OCI-LY7 (cell line): Measurements from ENCODE around the gene SEMA3E. TPM values are rescaled to one million over a fixed set of nuclear protein-coding genes. Genes with fewer than 3 reads are reported as not detected.

Source experiments
- BruUV-seq: library from RNA; stranded (reverse); fragments of 400-500 nt; replicated peaks from 2 replicates; lab custom pipeline; 2021; lab: Mats Ljungman, UMichigan
- CTCF ChIA-PET: fragments of 300-600 bp; sonication (Branson Sonifier 250); formaldehyde crosslinking; loops from one replicate; lab custom pipeline; 2022; ENCODE audit warnings: antibody characterized with exemption; ENCODE audit not compliant: unreplicated experiment; lab: Charles Lee
- POLR2A ChIA-PET: fragments of 300-600 bp; sonication (Branson Sonifier 250); formaldehyde crosslinking; loops from one replicate; lab custom pipeline; 2022; ENCODE audit warnings: antibody characterized with exemption; lab: Charles Lee
- DNase-seq: peaks from one replicate; pipeline ENCODE4 v3.0.0-alpha.2; 2015; ENCODE audit warnings: low spot score
- H2AFZ ChIP-seq: fragments of 200-600 bp; sonication (generic), shearing (Covaris generic); 2 replicates; pipeline ENCODE4 v1.6.1; 2014; ENCODE audit warnings: mild to moderate bottlenecking, antibody characterized with exemption, low read length, moderate library complexity
- H3K27ac ChIP-seq: fragments of 200-600 bp; sonication (generic); 2 replicates; pipeline ENCODE4 v1.5.1; 2014; ENCODE audit warnings: mixed run types, low read depth, mild to moderate bottlenecking, moderate library complexity, low read length, inconsistent platforms; ENCODE audit not compliant: poor library complexity, severe bottlenecking
- H3K36me3 ChIP-seq: fragments of 200-600 bp; sonication (generic); 2 replicates; pipeline ENCODE4 v1.6.1; 2014; ENCODE audit warnings: mild to moderate bottlenecking, antibody characterized with exemption, low read length, moderate library complexity, mixed read lengths; ENCODE audit not compliant: insufficient read depth
- H3K4me1 ChIP-seq: fragments of 200-600 bp; sonication (generic); 2 replicates; pipeline ENCODE4 v1.5.1; 2014; ENCODE audit warnings: mild to moderate bottlenecking, low read length; ENCODE audit not compliant: insufficient read depth, poor library complexity, severe bottlenecking
- H3K4me2 ChIP-seq: fragments of 200-600 bp; sonication (generic); 2 replicates; pipeline ENCODE4 v1.6.1; 2014; ENCODE audit warnings: mild to moderate bottlenecking, low read length
- H3K4me3 ChIP-seq: fragments of 200-600 bp; sonication (generic); 2 replicates; pipeline ENCODE4 v1.5.1; 2014; ENCODE audit warnings: mild to moderate bottlenecking, low read depth, low read length; ENCODE audit not compliant: poor library complexity, severe bottlenecking
- H3K79me2 ChIP-seq: fragments of 200-600 bp; sonication (generic); 2 replicates; pipeline ENCODE4 v1.6.1; 2016; ENCODE audit warnings: low read depth, mild to moderate bottlenecking, low read length, moderate library complexity, mixed read lengths; ENCODE audit not compliant: insufficient read depth
- H3K9me2 ChIP-seq: fragments of 200-600 bp; sonication (generic); 2 replicates; pipeline ENCODE4 v1.6.1; 2016; ENCODE audit warnings: mild to moderate bottlenecking, low read length, mixed read lengths; ENCODE audit not compliant: insufficient read depth
- H3K9me3 ChIP-seq: fragments of 200-600 bp; sonication (generic); 2 replicates; pipeline ENCODE4 v1.6.1; 2014; ENCODE audit warnings: mild to moderate bottlenecking, mixed run types, low read length, mixed read lengths
- H4K20me1 ChIP-seq: fragments of 200-600 bp; sonication (generic); 2 replicates; pipeline ENCODE4 v1.6.1; 2014; ENCODE audit warnings: mild to moderate bottlenecking, antibody characterized with exemption, low read length, moderate library complexity, mixed read lengths; ENCODE audit not compliant: insufficient read depth
- EZH2phosphoT487 ChIP-seq: fragments of 200-600 bp; sonication (generic); IDR thresholded peaks from 2 replicates; pipeline ENCODE4 v1.6.1; 2018; ENCODE audit warnings: low read depth, borderline replicate concordance, mild to moderate bottlenecking, mixed run types, antibody characterized with exemption, low read length, moderate library complexity, mixed read lengths
- intact Hi-C: fragments of 100-400 bp; cut with micrococcal nuclease; formaldehyde crosslinking; loops from one replicate; pipeline ENCODE4 v1.10.0; 2022; ENCODE audit not compliant: unreplicated experiment
- total RNA-seq, 2 experiments: library from RNA; depleted of rRNA in 1 of 2; stranded (reverse); fragments of >200 nt in 1 of 2; shearing (Covaris generic) in 1 of 2; gene quantifications; 2 replicates each; pipeline ENCODE4 v1.2.3, GENCODE V29; 2014 to 2022
- TF ChIP-seq, protein P1 (sequence below): fragments of 200-600 bp; sonication (generic); conservative IDR thresholded peaks from 2 replicates; pipeline ENCODE4 v1.5.1; 2014; ENCODE audit warnings: mild to moderate bottlenecking, antibody characterized with exemption, low read length, moderate library complexity, mixed read lengths

Gene SEMA3E
- total RNA-seq, 2 experiments from 2014 or later = 0.06 TPM; not detected in 1

DNA sequence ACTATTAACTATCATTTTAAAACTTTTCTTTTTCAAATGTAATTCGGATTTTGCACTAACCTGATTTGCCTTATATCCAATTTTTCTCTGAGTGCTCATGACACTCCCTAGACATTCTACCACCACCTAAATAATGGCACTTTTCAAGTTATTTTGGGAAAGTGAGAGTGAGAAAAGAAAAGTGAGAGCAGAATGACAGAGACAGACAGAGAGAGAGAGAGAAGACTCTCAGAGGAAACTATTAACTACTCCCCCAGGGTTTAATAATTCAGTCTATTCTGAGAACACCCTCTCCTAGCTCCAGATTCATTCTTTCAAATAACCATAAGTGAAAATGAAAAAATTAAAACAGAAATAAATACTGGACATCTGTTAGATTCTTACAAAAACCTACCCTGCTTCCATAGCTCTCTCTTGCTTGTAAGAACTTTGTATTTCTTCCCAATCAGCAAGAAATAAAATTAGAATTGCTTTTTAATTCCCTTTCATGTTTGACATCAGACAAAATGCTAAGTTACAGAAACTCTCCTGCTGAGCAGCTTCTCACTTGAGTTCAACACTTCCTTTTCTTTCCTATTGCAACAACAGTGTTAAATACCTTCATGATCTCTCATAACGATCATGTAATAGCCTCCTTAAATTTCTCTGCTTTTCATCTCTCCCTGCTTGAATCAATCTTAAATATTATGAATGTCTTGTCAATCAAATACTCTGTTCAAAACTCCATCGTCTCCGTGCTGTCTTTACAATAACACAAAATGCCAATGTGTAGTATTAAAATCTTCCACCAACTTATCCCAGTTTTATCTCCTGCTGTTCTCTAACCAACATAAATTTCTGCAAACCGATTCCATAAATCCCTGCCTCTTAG lies 191.7 kb downstream of the SEMA3E start:
- Histone ChIP-seq H3K27ac (no peak overlapping the region), H2AFZ (no peak overlapping the region), H3K4me3 (no peak overlapping the region), H3K79me2 (no peaks in the 10 kb centered on the region), H3K9me3 (no peaks in the 10 kb centered on the region), H3K4me2 (no peak overlapping the region), H3K36me3 (no peaks in the 10 kb centered on the region), H3K4me1 (no peaks in the 10 kb centered on the region), H4K20me1 (no peaks in the 10 kb centered on the region), H3K9me2 (no peaks in the 10 kb centered on the region)
- ChIA-PET POLR2A (no interaction called here), CTCF (no interaction called here)
- intact Hi-C loops = no loop called here
- TF ChIP-seq, protein P1, sequence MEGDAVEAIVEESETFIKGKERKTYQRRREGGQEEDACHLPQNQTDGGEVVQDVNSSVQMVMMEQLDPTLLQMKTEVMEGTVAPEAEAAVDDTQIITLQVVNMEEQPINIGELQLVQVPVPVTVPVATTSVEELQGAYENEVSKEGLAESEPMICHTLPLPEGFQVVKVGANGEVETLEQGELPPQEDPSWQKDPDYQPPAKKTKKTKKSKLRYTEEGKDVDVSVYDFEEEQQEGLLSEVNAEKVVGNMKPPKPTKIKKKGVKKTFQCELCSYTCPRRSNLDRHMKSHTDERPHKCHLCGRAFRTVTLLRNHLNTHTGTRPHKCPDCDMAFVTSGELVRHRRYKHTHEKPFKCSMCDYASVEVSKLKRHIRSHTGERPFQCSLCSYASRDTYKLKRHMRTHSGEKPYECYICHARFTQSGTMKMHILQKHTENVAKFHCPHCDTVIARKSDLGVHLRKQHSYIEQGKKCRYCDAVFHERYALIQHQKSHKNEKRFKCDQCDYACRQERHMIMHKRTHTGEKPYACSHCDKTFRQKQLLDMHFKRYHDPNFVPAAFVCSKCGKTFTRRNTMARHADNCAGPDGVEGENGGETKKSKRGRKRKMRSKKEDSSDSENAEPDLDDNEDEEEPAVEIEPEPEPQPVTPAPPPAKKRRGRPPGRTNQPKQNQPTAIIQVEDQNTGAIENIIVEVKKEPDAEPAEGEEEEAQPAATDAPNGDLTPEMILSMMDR = no peak
- no peak for TF ChIP-seq EZH2phosphoT487
- DNase-seq = no peak
- no TSS peak for BruUV-seq

DNA sequence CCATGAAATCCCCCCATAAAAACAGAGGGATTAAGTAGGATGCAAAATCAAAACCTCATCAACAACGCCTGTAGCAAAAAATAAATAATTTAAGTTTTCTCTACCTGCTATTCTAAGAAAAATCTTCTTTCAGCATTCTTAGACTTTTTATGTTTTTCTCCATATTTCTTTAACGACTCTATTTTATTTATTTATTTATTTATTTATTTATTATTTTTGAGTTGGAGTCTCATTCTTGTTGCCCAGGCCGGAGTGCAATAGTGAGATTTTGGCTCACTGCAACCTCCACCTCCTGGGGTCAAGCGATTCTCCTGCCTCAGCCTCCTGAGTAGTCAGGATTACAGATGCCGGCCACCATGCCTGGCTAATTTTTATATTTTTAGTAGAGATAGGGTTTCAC lies 192.5 kb downstream of the SEMA3E start:
- Histone ChIP-seq H3K9me2 (no peaks in the 10 kb centered on the region), H3K4me3 (no peak overlapping the region), H3K9me3 (no peaks in the 10 kb centered on the region), H3K27ac (no peak overlapping the region), H3K4me1 (no peaks in the 10 kb centered on the region), H2AFZ (no peak overlapping the region), H4K20me1 (no peaks in the 10 kb centered on the region), H3K79me2 (no peaks in the 10 kb centered on the region), H3K36me3 (no peaks in the 10 kb centered on the region), H3K4me2 (no peak overlapping the region)
- POLR2A ChIA-PET = no interaction called here
- CTCF ChIA-PET = no interaction called here
- no peak for DNase-seq
- TF ChIP-seq, protein P1 = no peak
- no peak for TF ChIP-seq EZH2phosphoT487
- BruUV-seq = no TSS peak
- intact Hi-C loops = no loop called here

DNA sequence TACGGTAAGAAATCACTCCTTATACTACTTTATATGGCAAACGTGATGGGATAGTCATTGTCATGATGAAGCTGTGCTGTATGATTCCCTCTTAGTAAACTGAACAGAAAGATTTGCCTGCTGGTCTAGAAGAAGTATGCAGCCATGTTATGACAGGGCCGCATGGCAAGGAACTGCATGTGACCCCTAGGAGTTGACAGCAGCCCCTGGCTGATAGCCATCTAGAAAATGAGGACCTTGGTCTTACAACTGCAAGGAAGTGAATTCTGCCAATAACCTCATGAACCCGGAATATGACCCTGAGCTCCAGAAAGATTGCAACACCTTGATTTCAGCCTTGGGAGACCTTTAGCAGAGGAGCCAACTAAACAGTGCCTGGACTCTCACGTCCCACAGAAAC lies 193.3 kb downstream of the SEMA3E start:
- ChIA-PET POLR2A (no interaction called here), CTCF (no interaction called here)
- Histone ChIP-seq H3K79me2 (no peaks in the 10 kb centered on the region), H3K4me1 (no peaks in the 10 kb centered on the region), H4K20me1 (no peaks in the 10 kb centered on the region), H3K4me2 (no peak overlapping the region), H3K9me2 (no peaks in the 10 kb centered on the region), H3K27ac (no peak overlapping the region), H3K9me3 (no peaks in the 10 kb centered on the region), H3K4me3 (no peak overlapping the region), H3K36me3 (no peaks in the 10 kb centered on the region), H2AFZ (no peak overlapping the region)
- TF ChIP-seq EZH2phosphoT487 = no peak
- TF ChIP-seq, protein P1 = no peak
- no TSS peak for BruUV-seq
- DNase-seq = no peak
- intact Hi-C loops = no loop called here
